HL-60/S4 (cell line): ENCODE results near the gene IVD.

Experiments
- in situ Hi-C: fragments of 300-500 bp; cut with MboI; formaldehyde crosslinking; loops from 2 replicates; pipeline ENCODE4 v1.14.3; 2022; ENCODE audit warnings: low sequenced_read_pairs

Gene IVD

GRCh38 chr15:40412095-40412759 is 6.6 kb downstream of the IVD start:
- in situ Hi-C loops, result no loop called here

- in situ Hi-C loops, result no loop called here
Measured at GRCh38 chr15:40413036-40413435, 7.4 kb downstream of the IVD start.

- in situ Hi-C loops, result no loop called here
Measured at GRCh38 chr15:40414816-40415215, 9.2 kb downstream of the IVD start.

GRCh38 chr15:40415226-40415625 is 9.6 kb downstream of the IVD start:
- in situ Hi-C loops, result no loop called here

- in situ Hi-C loops, result no loop called here
Measured at GRCh38 chr15:40416056-40416455, 10.5 kb downstream of the IVD start.

- in situ Hi-C loops, result no loop called here
Measured at GRCh38 chr15:40418126-40418525, 12.5 kb downstream of the IVD start.

GRCh38 chr15:40420071-40420713 is 14.6 kb downstream of the IVD start:
- in situ Hi-C loops, result no loop called here

GRCh38 chr15:40420793-40421192 is 15.2 kb downstream of the IVD start:
- in situ Hi-C loops, result no loop called here

- in situ Hi-C loops, result no loop called here
Measured at GRCh38 chr15:40421246-40422157, 15.9 kb downstream of the IVD start.

GRCh38 chr15:40424483-40425115 is 19.0 kb downstream of the IVD start:
- in situ Hi-C loops, result no loop called here

- in situ Hi-C loops, result no loop called here
Measured at GRCh38 chr15:40425681-40426080, 20.1 kb downstream of the IVD start.

- in situ Hi-C loops, result no loop called here
Measured at GRCh38 chr15:40427188-40427587, 21.6 kb downstream of the IVD start.

GRCh38 chr15:40428185-40428584 is 22.6 kb downstream of the IVD start:
- in situ Hi-C loops, result no loop called here

- in situ Hi-C loops, result no loop called here
Measured at GRCh38 chr15:40429068-40429710, 23.6 kb downstream of the IVD start.

GRCh38 chr15:40430271-40430805 is 24.7 kb downstream of the IVD start:
- in situ Hi-C loops, result no loop called here

GRCh38 chr15:40435023-40435709 is 29.6 kb downstream of the IVD start:
- in situ Hi-C loops, result no loop called here

- in situ Hi-C loops, result no loop called here
Measured at GRCh38 chr15:40435710-40436089, 30.1 kb downstream of the IVD start.

GRCh38 chr15:40436116-40436891 is 30.7 kb downstream of the IVD start:
- in situ Hi-C loops, result no loop called here
